ENCODE measurements around the gene SUPT5H.

The SUPT5H gene

DNA sequence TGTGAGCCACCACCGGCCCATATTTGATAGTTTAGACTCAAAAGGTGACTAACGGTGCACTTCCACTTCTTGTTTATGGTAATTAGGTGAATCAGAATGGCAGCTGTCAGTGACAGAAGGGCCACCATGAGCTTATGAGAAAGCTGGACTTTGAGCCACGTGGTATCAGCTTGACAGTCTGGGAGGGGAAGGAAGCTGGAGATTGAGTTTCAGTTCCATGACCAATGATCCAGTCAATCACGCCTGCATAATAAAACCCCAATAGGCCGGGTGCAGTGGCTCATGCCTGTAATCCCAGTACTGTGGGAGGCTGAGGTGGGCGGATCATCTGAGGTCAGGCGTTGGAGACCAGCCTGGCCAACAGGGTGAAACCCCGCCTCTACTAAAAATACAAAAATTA lies 79.1 kb downstream of the SUPT5H start:
- TF ChIP-seq, protein P1, sequence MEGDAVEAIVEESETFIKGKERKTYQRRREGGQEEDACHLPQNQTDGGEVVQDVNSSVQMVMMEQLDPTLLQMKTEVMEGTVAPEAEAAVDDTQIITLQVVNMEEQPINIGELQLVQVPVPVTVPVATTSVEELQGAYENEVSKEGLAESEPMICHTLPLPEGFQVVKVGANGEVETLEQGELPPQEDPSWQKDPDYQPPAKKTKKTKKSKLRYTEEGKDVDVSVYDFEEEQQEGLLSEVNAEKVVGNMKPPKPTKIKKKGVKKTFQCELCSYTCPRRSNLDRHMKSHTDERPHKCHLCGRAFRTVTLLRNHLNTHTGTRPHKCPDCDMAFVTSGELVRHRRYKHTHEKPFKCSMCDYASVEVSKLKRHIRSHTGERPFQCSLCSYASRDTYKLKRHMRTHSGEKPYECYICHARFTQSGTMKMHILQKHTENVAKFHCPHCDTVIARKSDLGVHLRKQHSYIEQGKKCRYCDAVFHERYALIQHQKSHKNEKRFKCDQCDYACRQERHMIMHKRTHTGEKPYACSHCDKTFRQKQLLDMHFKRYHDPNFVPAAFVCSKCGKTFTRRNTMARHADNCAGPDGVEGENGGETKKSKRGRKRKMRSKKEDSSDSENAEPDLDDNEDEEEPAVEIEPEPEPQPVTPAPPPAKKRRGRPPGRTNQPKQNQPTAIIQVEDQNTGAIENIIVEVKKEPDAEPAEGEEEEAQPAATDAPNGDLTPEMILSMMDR (IDR thresholded peaks at IDR 0.05) = no peak
- H3K27me3 ChIP-seq = peaks cover 7% of the 10 kb centered on the region
- H3K4me1 ChIP-seq (ENCODE audit: control insufficient read depth in 1 of 2, insufficient read depth in 1 of 2, low read depth in 1 of 2, low read length in 1 of 2) = no peaks in the 10 kb centered on the region
- no peaks in the 10 kb centered on the region for H3K9me3 ChIP-seq
- H3K27ac ChIP-seq = no peak overlapping the region
- H3K36me3 ChIP-seq = no peaks in the 10 kb centered on the region
- H3K4me3 ChIP-seq (ENCODE audit: low read depth in 1 of 2, low read length in 1 of 2) = no peak overlapping the region

DNA sequence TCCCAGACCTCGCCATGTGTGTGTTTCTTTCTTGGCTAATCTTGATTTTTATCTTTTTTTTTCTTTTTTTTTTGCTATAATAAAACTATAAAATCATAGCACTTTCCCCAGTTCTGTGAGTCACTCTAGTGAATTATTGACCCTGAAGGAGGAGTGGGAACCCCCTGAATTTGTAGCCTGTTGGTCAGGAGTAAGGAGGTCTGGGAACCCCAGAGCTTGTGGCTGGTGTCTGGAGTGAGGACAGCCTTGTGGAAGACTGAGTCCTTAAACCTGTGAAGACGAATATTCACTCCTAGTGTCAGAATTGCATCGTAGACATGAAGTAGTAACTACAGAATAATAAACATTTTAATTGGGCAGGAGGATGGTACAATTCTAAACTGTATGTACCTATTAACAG lies 79.8 kb downstream of the SUPT5H start:
- no peaks in the 10 kb centered on the region for H3K4me1 ChIP-seq (ENCODE audit: control insufficient read depth in 1 of 2, insufficient read depth in 1 of 2, low read depth in 1 of 2, low read length in 1 of 2)
- H3K27ac ChIP-seq = no peak overlapping the region
- H3K36me3 ChIP-seq = no peaks in the 10 kb centered on the region
- no peak overlapping the region for H3K4me3 ChIP-seq (ENCODE audit: low read depth in 1 of 2, low read length in 1 of 2)
- H3K27me3 ChIP-seq = peaks cover 4% of the 10 kb centered on the region
- H3K9me3 ChIP-seq = no peaks in the 10 kb centered on the region
- TF ChIP-seq, protein P1 (IDR thresholded peaks at IDR 0.05) = no peak

All from neutrophil (primary cell).